ENCODE measurements around the gene ISYNA1. TPM values are rescaled to one million over a fixed set of nuclear protein-coding genes. Genes with fewer than 3 reads are reported as not detected.

ISYNA1 gene
- total and polyA plus RNA-seq, 2 of the 13 experiments (the other 11 are each of a cell fraction or from before 2014, with no cell fraction given): 29.6 to 48.5 TPM

DNA sequence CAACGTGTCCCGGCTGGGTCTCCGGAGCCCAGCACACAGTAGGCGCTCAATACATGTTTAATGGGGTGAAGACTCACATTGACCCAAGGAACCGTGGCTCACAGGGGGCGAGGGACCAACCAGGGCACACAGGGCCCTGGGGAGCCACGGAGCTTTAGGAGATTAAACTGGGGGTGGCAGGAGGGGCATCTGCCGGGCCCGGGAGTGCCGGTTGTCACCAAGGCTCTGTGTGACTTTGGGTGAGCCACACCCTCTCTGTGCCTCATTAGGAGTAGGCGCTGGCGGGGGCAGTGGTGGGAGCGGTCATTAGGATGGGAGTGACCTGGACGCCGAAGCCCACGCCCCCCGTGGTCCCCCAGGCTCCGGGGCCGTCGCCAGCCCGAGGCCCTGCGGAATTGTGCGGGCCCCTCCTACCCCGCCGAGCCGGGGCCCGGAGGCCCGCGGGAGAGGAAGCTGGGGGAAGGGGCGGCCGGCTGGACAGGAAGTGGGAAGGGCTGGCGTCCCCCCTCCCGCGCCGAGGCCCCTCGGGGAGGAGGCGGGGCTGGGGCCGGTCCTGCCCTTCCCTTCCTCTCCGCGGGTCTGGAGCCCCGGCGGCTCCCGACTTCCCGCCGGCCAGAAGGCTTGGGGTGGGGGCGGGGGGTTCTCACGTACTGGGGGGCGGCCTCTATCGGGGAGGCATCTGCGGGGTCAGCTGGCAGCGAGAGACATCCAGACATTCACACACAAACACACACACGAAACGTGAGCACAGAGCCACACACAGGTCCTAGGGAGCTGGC, 20.5 kb downstream of the ISYNA1 start (continued):
- no peak for TF ChIP-seq KAT7 (CRISPR knock-in tag; IDR thresholded peaks at IDR 0.05; ENCODE audit: borderline replicate concordance)
- TF ChIP-seq HDAC1 (CRISPR knock-in tag; IDR thresholded peaks at IDR 0.05): peak; percentile 49
- no peak for TF ChIP-seq HOXA3 (CRISPR knock-in tag; IDR thresholded peaks at IDR 0.05)
- TF ChIP-seq PCBP1 (IDR thresholded peaks at IDR 0.05; ENCODE audit: borderline replicate concordance, low read depth, low read length): 0 out of 2 replicates have a peak, but pooled peaks have one; percentile 29
- no peak for TF ChIP-seq SETDB1 (CRISPR knock-in tag; IDR thresholded peaks at IDR 0.05; ENCODE audit: borderline replicate concordance)
- TF ChIP-seq ZNF510 (CRISPR knock-in tag; IDR thresholded peaks at IDR 0.05; ENCODE audit: low read depth): no peak
- no peak for TF ChIP-seq SP1 (IDR thresholded peaks at IDR 0.05)
- peak; percentile 52; the same call in 1 of the 2 replicates for TF ChIP-seq SP1 (CRISPR knock-in tag; IDR thresholded peaks at IDR 0.05)
- peak; percentile 75 for TF ChIP-seq SAP130 (CRISPR knock-in tag; IDR thresholded peaks at IDR 0.05; ENCODE audit: low read depth)
- peak; percentile 45; the same call in 1 of the 2 replicates for TF ChIP-seq ZNF143 (CRISPR knock-in tag; IDR thresholded peaks at IDR 0.05)
- TF ChIP-seq ZNF703 (CRISPR knock-in tag; IDR thresholded peaks at IDR 0.05; ENCODE audit: borderline replicate concordance): no peak
- no peak for TF ChIP-seq NFATC3 (CRISPR knock-in tag; IDR thresholded peaks at IDR 0.05)
- TF ChIP-seq ARNT (IDR thresholded peaks at IDR 0.05): no peak
- peak; percentile 27; the same call in 1 of the 2 replicates for TF ChIP-seq KDM5B (CRISPR knock-in tag; IDR thresholded peaks at IDR 0.05; ENCODE audit: borderline replicate concordance)
- TF ChIP-seq RCOR2 (CRISPR knock-in tag; IDR thresholded peaks at IDR 0.05): peak; percentile 80; the same call in 1 of the 2 replicates
- TF ChIP-seq, protein P1, sequence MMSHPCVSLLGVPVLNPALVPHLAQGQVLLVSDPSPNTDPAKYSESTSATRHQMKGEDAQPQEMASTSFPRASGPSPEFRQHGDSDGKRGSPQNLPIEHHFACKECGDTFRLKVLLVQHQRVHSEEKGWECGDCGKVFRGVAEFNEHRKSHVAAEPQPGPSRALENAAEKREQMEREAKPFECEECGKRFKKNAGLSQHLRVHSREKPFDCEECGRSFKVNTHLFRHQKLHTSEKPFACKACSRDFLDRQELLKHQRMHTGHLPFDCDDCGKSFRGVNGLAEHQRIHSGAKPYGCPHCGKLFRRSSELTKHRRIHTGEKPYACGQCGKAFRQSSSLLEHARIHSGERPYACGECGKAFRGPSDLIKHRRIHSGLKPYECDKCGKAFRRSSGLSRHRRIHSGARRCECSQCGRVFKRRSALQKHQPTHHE (CRISPR knock-in tag; IDR thresholded peaks at IDR 0.05; ENCODE audit: borderline replicate concordance): no peak; the same call in 1 of the 2 replicates
- no peak for TF ChIP-seq SIX4 (CRISPR knock-in tag; IDR thresholded peaks at IDR 0.05)
- no peak for TF ChIP-seq KDM4B (CRISPR knock-in tag; IDR thresholded peaks at IDR 0.05)
- TF ChIP-seq HNRNPK (IDR thresholded peaks at IDR 0.05; ENCODE audit: low read depth, low read length, poor library complexity, severe bottlenecking): peak; percentile 54
- peak; percentile 83; the same call in 1 of the 2 replicates for TF ChIP-seq ZNF501 (CRISPR knock-in tag; IDR thresholded peaks at IDR 0.05)
- TF ChIP-seq PRMT3 (CRISPR knock-in tag; IDR thresholded peaks at IDR 0.05; ENCODE audit: borderline replicate concordance, low read depth): no peak
- TF ChIP-seq TSC22D2 (CRISPR knock-in tag; IDR thresholded peaks at IDR 0.05; ENCODE audit: borderline replicate concordance): peak; percentile 77; the same call in 1 of the 2 replicates
- no peak for TF ChIP-seq ZNF329 (CRISPR knock-in tag; IDR thresholded peaks at IDR 0.05; ENCODE audit: low read depth)
- TF ChIP-seq ZMYM2 (CRISPR knock-in tag; IDR thresholded peaks at IDR 0.05): peak; percentile 78
- TF ChIP-seq TP53 (CRISPR knock-in tag; conservative IDR thresholded peaks at IDR 0.05): no peak
- no peak for TF ChIP-seq KLF6 (CRISPR knock-in tag; IDR thresholded peaks at IDR 0.05)
- TF ChIP-seq GPN1 (CRISPR knock-in tag; IDR thresholded peaks at IDR 0.05; ENCODE audit: borderline replicate concordance): no peak
- TF ChIP-seq ZNF121 (CRISPR knock-in tag; IDR thresholded peaks at IDR 0.05): 0 out of 2 replicates have a peak, but pooled peaks have one; percentile 26
- no peak for TF ChIP-seq KMT2B (CRISPR knock-in tag; IDR thresholded peaks at IDR 0.05)
- no peak for TF ChIP-seq ZNF432 (CRISPR knock-in tag; IDR thresholded peaks at IDR 0.05; ENCODE audit: borderline replicate concordance)
